Naive thymus-derived CD8-positive, alpha-beta T cell (primary cell): Measurements from ENCODE around the gene KCNK1. TPM values are rescaled to one million over a fixed set of nuclear protein-coding genes. Genes with fewer than 3 reads are reported as not detected.
"Not testable (repeated sequence)": the region's sequence is repeated elsewhere in the genome, so short reads cannot be mapped to it uniquely, and the experiment has no call there.

Source experiments
- ATAC-seq, 2 donors: fragments of 150-1000 bp; cut with Tn5 transposase in 1 of 2; sonication (Bioruptor Pico), chemical (Tn5 transposase) in 1 of 2; 1 replicate in 1 of 2; 2 replicates in 1 of 2; pipeline ENCODE4 v1.10.0; 2021; ENCODE audit warnings: mild to moderate bottlenecking in 2 of 2, moderate library complexity in 2 of 2
- POLR2A ChIA-PET: fragments of 350-600 bp; sonication (Branson Sonifier 250); formaldehyde crosslinking; loops from one replicate; lab custom pipeline; 2021; ENCODE audit warnings: antibody characterized with exemption; lab: Charles Lee
- DNase-seq, 10 donors: peaks; one replicate each; pipeline versions ENCODE4 v3.0.0 to v3.0.0-alpha.2; 2020 to 2022
- H3K27ac Mint-ChIP-seq, 10 donors: one replicate each; pipeline ENCODE4 v1.8.0; 2020 to 2022; ENCODE audit warnings: mild to moderate bottlenecking in 10 of 10, mixed read lengths in 10 of 10, moderate library complexity in 4 of 10, inconsistent platforms in 1 of 10
- H3K27me3 Mint-ChIP-seq, 5 donors: one replicate each; pipeline ENCODE4 v1.8.0; 2021 to 2022; ENCODE audit warnings: mixed read lengths in 5 of 5
- H3K36me3 Mint-ChIP-seq, 3 donors: one replicate each; pipeline ENCODE4 v1.8.0; 2020 to 2022; ENCODE audit warnings: mixed read lengths in 3 of 3, mild to moderate bottlenecking in 2 of 3, inconsistent platforms in 1 of 3
- H3K4me1 Mint-ChIP-seq, 4 donors: one replicate each; pipeline ENCODE4 v1.8.0; 2021 to 2022; ENCODE audit warnings: mixed read lengths in 4 of 4
- H3K4me3 Mint-ChIP-seq, 10 donors: one replicate each; pipeline ENCODE4 v1.8.0; 2020 to 2022; ENCODE audit warnings: mild to moderate bottlenecking in 10 of 10, mixed read lengths in 10 of 10, moderate library complexity in 6 of 10, inconsistent platforms in 1 of 10
- H3K9me3 Mint-ChIP-seq, 9 donors: one replicate each; pipeline ENCODE4 v1.8.0; 2020 to 2022; ENCODE audit warnings: mixed read lengths in 9 of 9, mild to moderate bottlenecking in 3 of 9, inconsistent platforms in 1 of 9, moderate library complexity in 1 of 9
- polyA plus RNA-seq, 3 donors: library from polyadenylated mRNA; unstranded; fragments of 300-500 nt; fragmentation: Illumina TruSeq; gene quantifications; one replicate each; pipeline ENCODE4 v1.2.3, GENCODE V29; 2021
- total RNA-seq, 8 experiments: library from RNA in 2 of 8; stranded (reverse) in 2 of 8; gene quantifications; one replicate each; pipeline ENCODE4 v1.2.3 and lab custom pipeline; 2021 to 2026

KCNK1 gene
- total and polyA plus RNA-seq, 5 experiments from 2014 or later = not detected

- no peaks in the 10 kb centered on the region for H3K36me3 Mint-ChIP-seq
- no peak overlapping the region for H3K27ac Mint-ChIP-seq
- peaks cover 0 to 6% (median 0%) of the 10 kb centered on the region in 5 donors for H3K27me3 Mint-ChIP-seq
- H3K4me3 Mint-ChIP-seq = no peak overlapping the region
- H3K9me3 Mint-ChIP-seq = peaks cover 0 to 7% (median 0%) of the 10 kb centered on the region in 9 donors
- DNase-seq (no peak), ATAC-seq (no peak)
- POLR2A ChIA-PET = no interaction called here
- H3K4me1 Mint-ChIP-seq = no peaks in the 10 kb centered on the region
Measured at GRCh38 chr1:233664804-233665574, 51.1 kb downstream of the KCNK1 start.

- no peak for DNase-seq
- H3K27me3 Mint-ChIP-seq = peaks cover 0 to 6% (median 1%) of the 10 kb centered on the region in 5 donors
- no peak overlapping the region for H3K27ac Mint-ChIP-seq
- no peaks in the 10 kb centered on the region for H3K4me1 Mint-ChIP-seq
- H3K36me3 Mint-ChIP-seq = no peaks in the 10 kb centered on the region
- no peak for ATAC-seq
- H3K9me3 Mint-ChIP-seq = peaks cover 0 to 7% (median 0%) of the 10 kb centered on the region in 9 donors
- POLR2A ChIA-PET = no interaction called here
- no peak overlapping the region for H3K4me3 Mint-ChIP-seq
Measured at GRCh38 chr1:233665575-233666270, 51.8 kb downstream of the KCNK1 start.

DNA sequence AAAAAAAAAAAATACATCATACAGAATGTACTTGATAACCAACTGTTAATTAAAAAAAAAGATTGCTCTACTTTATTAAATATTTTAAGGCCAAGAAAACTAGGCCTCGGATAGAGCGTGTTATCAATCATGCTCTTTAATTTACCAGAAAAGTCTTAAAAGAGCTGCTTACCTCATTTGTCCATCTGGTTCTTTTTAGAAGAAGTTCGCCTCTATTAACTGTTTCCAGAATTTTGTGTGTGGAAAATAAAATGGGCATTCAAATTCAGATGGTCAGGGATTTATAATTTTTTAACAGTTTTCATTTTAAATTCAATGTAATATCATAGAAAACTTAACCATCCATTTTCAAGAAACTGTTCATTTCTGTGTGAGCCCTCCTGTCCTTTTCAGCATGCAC lies 53.8 kb downstream of the KCNK1 start:
- H3K27me3 Mint-ChIP-seq = peaks cover 0 to 9% (median 6%) of the 10 kb centered on the region in 5 donors
- peaks cover 0 to 7% (median 0%) of the 10 kb centered on the region in 9 donors for H3K9me3 Mint-ChIP-seq
- no peak overlapping the region for H3K27ac Mint-ChIP-seq
- POLR2A ChIA-PET = interaction anchor here (0.7 kb wide), 1 partner anchor 9 kb away, joined by 5 read pairs; no protein-coding TSS in a partner anchor
- DNase-seq = no peak
- H3K36me3 Mint-ChIP-seq = no peaks in the 10 kb centered on the region
- H3K4me3 Mint-ChIP-seq = no peak overlapping the region
- ATAC-seq = no peak
- H3K4me1 Mint-ChIP-seq = no peaks in the 10 kb centered on the region

GRCh38 chr1:233668146-233668724 lies 54.3 kb downstream of the KCNK1 start:
- Mint-ChIP-seq H3K27ac (no peak overlapping the region), H3K4me1 (no peaks in the 10 kb centered on the region), H3K9me3 (peaks cover 0 to 7% (median 0%) of the 10 kb centered on the region in 9 donors), H3K36me3 (no peaks in the 10 kb centered on the region), H3K27me3 (peaks cover 1 to 14% (median 11%) of the 10 kb centered on the region in 5 donors), H3K4me3 (no peak overlapping the region)
- POLR2A ChIA-PET = interaction anchor here (0.7 kb wide), 1 partner anchor 9 kb away, joined by 5 read pairs; no protein-coding TSS in a partner anchor
- no peak for ATAC-seq
- DNase-seq = no peak

DNA sequence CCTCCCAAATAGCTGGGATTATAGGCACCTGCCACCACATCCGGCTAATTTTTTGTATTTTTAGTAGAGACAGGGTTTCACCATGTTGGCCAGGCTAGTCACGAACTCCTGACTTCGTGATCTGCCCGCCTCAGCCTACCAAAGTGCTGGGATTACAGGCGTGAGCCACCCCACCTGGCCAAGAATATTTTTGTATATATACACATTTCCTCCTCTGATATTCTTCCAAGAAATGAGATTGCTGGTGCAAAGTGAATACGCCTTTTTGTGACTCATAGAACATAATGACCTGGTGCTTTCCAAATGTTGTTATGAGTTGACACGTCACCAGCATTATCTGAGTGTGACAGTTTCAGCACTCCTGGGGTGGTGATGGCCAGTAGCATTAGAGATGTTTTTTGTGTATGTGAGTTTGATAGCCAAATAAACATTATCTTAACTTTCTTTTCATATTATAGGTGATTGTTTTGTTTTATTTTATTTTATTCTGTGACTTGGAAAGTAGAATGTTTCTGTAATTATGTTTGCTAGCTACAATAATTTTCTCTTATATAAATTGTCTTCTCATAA lies 54.9 kb downstream of the KCNK1 start:
- POLR2A ChIA-PET = no interaction called here
- no peak for ATAC-seq
- H3K27ac Mint-ChIP-seq = no peak overlapping the region
- no peak overlapping the region for H3K4me3 Mint-ChIP-seq
- H3K36me3 Mint-ChIP-seq = no peaks in the 10 kb centered on the region
- no peak for DNase-seq
- no peaks in the 10 kb centered on the region for H3K4me1 Mint-ChIP-seq
- H3K27me3 Mint-ChIP-seq = peaks cover 1 to 20% (median 12%) of the 10 kb centered on the region in 5 donors
- peaks cover 0 to 7% (median 0%) of the 10 kb centered on the region in 9 donors for H3K9me3 Mint-ChIP-seq

- H3K27me3 Mint-ChIP-seq = peaks cover 1 to 31% (median 11%) of the 10 kb centered on the region in 5 donors
- H3K9me3 Mint-ChIP-seq, ATAC-seq, H3K4me1 Mint-ChIP-seq, H3K36me3 Mint-ChIP-seq, H3K4me3 Mint-ChIP-seq, POLR2A ChIA-PET, DNase-seq, H3K27ac Mint-ChIP-seq: not testable (repeated sequence)
Measured at GRCh38 chr1:233670363-233670762, 56.5 kb downstream of the KCNK1 start.

DNA sequence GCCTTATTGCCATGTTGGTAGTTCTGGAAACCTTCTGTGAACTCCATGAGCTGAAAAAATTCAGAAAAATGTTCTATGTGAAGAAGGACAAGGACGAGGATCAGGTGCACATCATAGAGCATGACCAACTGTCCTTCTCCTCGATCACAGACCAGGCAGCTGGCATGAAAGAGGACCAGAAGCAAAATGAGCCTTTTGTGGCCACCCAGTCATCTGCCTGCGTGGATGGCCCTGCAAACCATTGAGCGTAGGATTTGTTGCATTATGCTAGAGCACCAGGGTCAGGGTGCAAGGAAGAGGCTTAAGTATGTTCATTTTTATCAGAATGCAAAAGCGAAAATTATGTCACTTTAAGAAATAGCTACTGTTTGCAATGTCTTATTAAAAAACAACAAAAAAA lies 57.4 kb downstream of the KCNK1 start:
- POLR2A ChIA-PET = no interaction called here
- Mint-ChIP-seq H3K27ac (no peak overlapping the region), H3K9me3 (peaks cover 0 to 2% (median 0%) of the 10 kb centered on the region in 9 donors), H3K4me1 (no peaks in the 10 kb centered on the region), H3K36me3 (no peaks in the 10 kb centered on the region), H3K4me3 (no peak overlapping the region), H3K27me3 (peaks cover 1 to 36% (median 10%) of the 10 kb centered on the region in 5 donors)
- ATAC-seq = no peak
- DNase-seq = no peak

- Mint-ChIP-seq H3K4me3 (no peak overlapping the region), H3K36me3 (no peaks in the 10 kb centered on the region), H3K9me3 (peaks cover 0 to 2% (median 0%) of the 10 kb centered on the region in 9 donors), H3K27ac (no peak overlapping the region), H3K27me3 (peaks cover 1 to 36% (median 10%) of the 10 kb centered on the region in 5 donors), H3K4me1 (no peaks in the 10 kb centered on the region)
- POLR2A ChIA-PET = no interaction called here
- DNase-seq (no peak), ATAC-seq (no peak)
Measured at GRCh38 chr1:233672732-233673131, 58.8 kb downstream of the KCNK1 start.

DNA sequence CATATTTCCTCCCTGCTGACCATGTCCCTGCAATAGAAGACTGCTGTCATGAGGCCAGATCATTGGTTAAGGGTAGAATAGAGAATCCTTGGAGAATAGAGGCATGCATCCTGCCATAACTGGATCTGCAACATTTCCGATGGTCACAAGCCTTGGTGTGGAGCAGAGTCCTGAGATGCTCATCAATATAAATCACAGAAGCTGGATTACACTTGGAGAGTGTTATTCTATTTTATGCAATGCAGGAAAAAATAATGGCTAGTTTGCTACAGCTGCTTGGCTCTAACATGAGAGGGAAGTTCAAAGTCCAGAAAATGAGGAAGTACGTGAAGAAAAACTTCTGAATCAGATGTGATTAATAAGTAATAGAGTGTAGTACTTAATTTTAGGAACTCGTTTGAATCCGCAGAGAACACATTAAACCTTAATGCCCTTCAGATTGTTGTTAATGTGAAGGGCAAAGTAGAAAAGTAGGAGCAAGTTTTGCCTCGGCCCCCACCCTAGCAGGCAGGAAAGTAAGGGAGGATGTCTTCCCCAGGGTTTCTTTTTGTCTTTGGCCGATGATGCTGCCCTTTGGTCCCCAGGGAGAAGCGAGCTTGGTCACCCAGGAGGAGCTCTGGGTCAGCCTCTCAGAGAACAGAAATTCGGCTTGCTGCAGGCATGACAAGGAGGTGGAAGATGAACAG lies 59.5 kb downstream of the KCNK1 start:
- peaks cover 0 to 2% (median 0%) of the 10 kb centered on the region in 9 donors for H3K9me3 Mint-ChIP-seq
- DNase-seq (no peak), ATAC-seq (no peak)
- POLR2A ChIA-PET = no interaction called here
- H3K4me1 Mint-ChIP-seq = no peaks in the 10 kb centered on the region
- no peak overlapping the region for H3K4me3 Mint-ChIP-seq
- no peak overlapping the region for H3K27ac Mint-ChIP-seq
- H3K36me3 Mint-ChIP-seq = no peaks in the 10 kb centered on the region
- H3K27me3 Mint-ChIP-seq = peaks cover 1 to 36% (median 10%) of the 10 kb centered on the region in 5 donors

- no peaks in the 10 kb centered on the region for H3K4me1 Mint-ChIP-seq
- H3K27ac Mint-ChIP-seq = no peak overlapping the region
- no peaks in the 10 kb centered on the region for H3K36me3 Mint-ChIP-seq
- peaks cover 0 to 2% (median 0%) of the 10 kb centered on the region in 9 donors for H3K9me3 Mint-ChIP-seq
- ATAC-seq = no peak
- no peak overlapping the region for H3K4me3 Mint-ChIP-seq
- DNase-seq = no peak
- peaks cover 1 to 36% (median 10%) of the 10 kb centered on the region in 5 donors for H3K27me3 Mint-ChIP-seq
- POLR2A ChIA-PET = no interaction called here
Measured at GRCh38 chr1:233673947-233674431, 60.1 kb downstream of the KCNK1 start.

- Mint-ChIP-seq H3K36me3 (no peaks in the 10 kb centered on the region), H3K9me3 (peaks cover 0 to 2% (median 0%) of the 10 kb centered on the region in 9 donors), H3K27me3 (peaks cover 0 to 36% (median 10%) of the 10 kb centered on the region in 5 donors), H3K4me1 (no peaks in the 10 kb centered on the region), H3K4me3 (no peak overlapping the region), H3K27ac (no peak overlapping the region)
- ATAC-seq (no peak), DNase-seq (no peak)
- POLR2A ChIA-PET = no interaction called here
Measured at GRCh38 chr1:233675446-233675845, 61.5 kb downstream of the KCNK1 start.

- Mint-ChIP-seq H3K27ac (no peak overlapping the region), H3K4me1 (no peaks in the 10 kb centered on the region), H3K36me3 (no peaks in the 10 kb centered on the region), H3K9me3 (peaks cover 0 to 2% (median 0%) of the 10 kb centered on the region in 9 donors), H3K4me3 (no peak overlapping the region), H3K27me3 (peaks cover 0 to 36% (median 10%) of the 10 kb centered on the region in 5 donors)
- POLR2A ChIA-PET = no interaction called here
- ATAC-seq (no peak), DNase-seq (no peak)
Measured at GRCh38 chr1:233675893-233676292, 62.0 kb downstream of the KCNK1 start.
